IMR-90 (cell line): ENCODE data around the gene SAMD1. TPM values are rescaled to one million over a fixed set of nuclear protein-coding genes. Genes with fewer than 3 reads are reported as not detected.

Source experiments
- ATAC-seq: fragments of 200-7000 bp; cut with Tn5 transposase; 2 replicates; pipeline ENCODE4 v1.9.1; 2020; ENCODE audit warnings: low read depth, mild to moderate bottlenecking, moderate library complexity
- BruUV-seq: library from RNA; stranded (reverse); fragments of 400-500 nt; replicated peaks from 2 replicates; lab custom pipeline; 2021; lab: Mats Ljungman, UMichigan
- CTCF ChIA-PET: fragments of 300-600 bp; formaldehyde crosslinking; extraction: SDS; loops from one replicate; lab custom pipeline; 2021; ENCODE audit warnings: antibody characterized with exemption; lab: Yijun Ruan, JAX
- POLR2A ChIA-PET: fragments of 300-600 bp; sonication (Branson Sonifier 250); formaldehyde crosslinking; loops from one replicate; lab custom pipeline; 2022; ENCODE audit warnings: antibody characterized with exemption; ENCODE audit not compliant: unreplicated experiment; lab: Charles Lee
- DNase-seq: peaks from one replicate; pipeline ENCODE4 v3.0.0; 2013
- H2AFZ ChIP-seq: replicated peaks from 2 replicates; pipeline ENCODE3; 2013; ENCODE audit warnings: low read length, mild to moderate bottlenecking; ENCODE audit not compliant: poor library complexity
- H2AK5ac ChIP-seq: 2 replicates; pipeline ENCODE4 v1.6.1; 2013; ENCODE audit warnings: low read depth, low read length, inconsistent platforms
- H2AK9ac ChIP-seq: replicated peaks from 2 replicates; pipeline ENCODE3; 2013; ENCODE audit warnings: mild to moderate bottlenecking, low read depth, low read length, moderate library complexity; ENCODE audit not compliant: poor library complexity
- H2BK120ac ChIP-seq: 2 replicates; pipeline ENCODE4 v1.6.1; 2013; ENCODE audit warnings: low read depth, low read length, inconsistent platforms
- H2BK15ac ChIP-seq: 3 replicates; pipeline ENCODE4 v1.6.1; 2013; ENCODE audit warnings: low read depth, low read length, inconsistent platforms
- H2BK20ac ChIP-seq: 2 replicates; pipeline ENCODE4 v1.6.1; 2013; ENCODE audit warnings: low read depth, mild to moderate bottlenecking, inconsistent platforms, low read length, moderate library complexity
- H2BK5ac ChIP-seq: 2 replicates; pipeline ENCODE4 v1.6.1; 2013; ENCODE audit warnings: mild to moderate bottlenecking, low read depth, low read length, inconsistent platforms; ENCODE audit not compliant: poor library complexity, severe bottlenecking
- H3K14ac ChIP-seq: replicated peaks from 2 replicates; pipeline ENCODE4 v1.6.1; 2013; ENCODE audit warnings: low read depth, low read length, inconsistent platforms
- H3K18ac ChIP-seq: 2 replicates; pipeline ENCODE4 v1.6.1; 2013; ENCODE audit warnings: low read depth, low read length, control low read depth
- H3K23ac ChIP-seq: 2 replicates; pipeline ENCODE4 v1.6.1; 2013; ENCODE audit warnings: low read depth, low read length, inconsistent platforms
- H3K27ac ChIP-seq: 2 replicates; pipeline ENCODE4 v1.5.1; 2013; ENCODE audit warnings: mild to moderate bottlenecking, control low read depth, low read length; ENCODE audit not compliant: insufficient read depth
- H3K27me3 ChIP-seq: 2 replicates; pipeline ENCODE4 v1.6.1; 2013; ENCODE audit warnings: low read length; ENCODE audit not compliant: control insufficient read depth, insufficient read depth
- H3K36me3 ChIP-seq: 2 replicates; pipeline ENCODE4 v1.6.1; 2013; ENCODE audit warnings: low read length, mixed read lengths; ENCODE audit not compliant: control insufficient read depth, insufficient read depth
- H3K4ac ChIP-seq: 2 replicates; pipeline ENCODE4 v1.6.1; 2013; ENCODE audit warnings: low read depth, low read length, inconsistent platforms
- H3K4me1 ChIP-seq: 2 replicates; pipeline ENCODE4 v1.6.1; 2013; ENCODE audit warnings: low read length, mixed read lengths; ENCODE audit not compliant: control insufficient read depth, insufficient read depth
- H3K4me2 ChIP-seq: 2 replicates; pipeline ENCODE4 v1.6.1; 2013; ENCODE audit warnings: low read depth, mild to moderate bottlenecking, control low read depth, low read length, moderate library complexity
- H3K4me3 ChIP-seq: 2 replicates; pipeline ENCODE4 v1.5.1; 2013; ENCODE audit warnings: low read depth, mild to moderate bottlenecking, control low read depth, low read length, moderate library complexity; ENCODE audit not compliant: insufficient read depth
- H3K56ac ChIP-seq: 2 replicates; pipeline ENCODE4 v1.6.1; 2013; ENCODE audit warnings: low read length, inconsistent platforms; ENCODE audit not compliant: insufficient read depth; ENCODE audit errors: extremely low read depth
- H3K79me1 ChIP-seq, 2 experiments: 2 replicates each; pipeline ENCODE4 v1.6.1; 2013; ENCODE audit warnings: low read length in 2 of 2, inconsistent platforms in 1 of 2, low read depth in 1 of 2
- H3K9ac ChIP-seq: 2 replicates; pipeline ENCODE4 v1.6.1; 2013; ENCODE audit warnings: low read depth, low read length, control low read depth
- H3K9me1 ChIP-seq: 2 replicates; pipeline ENCODE4 v1.6.1; 2013; ENCODE audit warnings: low read length, inconsistent platforms; ENCODE audit not compliant: insufficient read depth
- H3K9me3 ChIP-seq: 2 replicates; pipeline ENCODE4 v1.6.1; 2013; ENCODE audit warnings: low read length; ENCODE audit not compliant: control insufficient read depth, insufficient read depth
- H4K20me1 ChIP-seq: 2 replicates; pipeline ENCODE4 v1.6.1; 2013; ENCODE audit warnings: low read length, inconsistent platforms; ENCODE audit not compliant: insufficient read depth
- H4K5ac ChIP-seq: 2 replicates; pipeline ENCODE4 v1.6.1; 2013; ENCODE audit warnings: mild to moderate bottlenecking, low read depth, low read length, control low read depth
- H4K8ac ChIP-seq, 2 experiments: 2 replicates each; pipeline ENCODE4 v1.6.1; 2013; ENCODE audit warnings: low read depth in 2 of 2, low read length in 2 of 2, control low read depth in 1 of 2, inconsistent platforms in 1 of 2
- H4K91ac ChIP-seq: 2 replicates; pipeline ENCODE4 v1.6.1; 2013; ENCODE audit warnings: low read depth, low read length, inconsistent platforms; ENCODE audit not compliant: insufficient read depth
- BHLHE40 ChIP-seq: fragments of 150-350 bp; IDR thresholded peaks from 2 replicates; pipeline ENCODE4 v1.6.1; 2016; ENCODE audit warnings: mild to moderate bottlenecking, low read depth, low read length
- CEBPB ChIP-seq: IDR thresholded peaks from 2 replicates; pipeline ENCODE4 v1.6.1; 2012; ENCODE audit warnings: low read depth, low read length, improper control_type of control experiment
- CHD1 ChIP-seq: IDR thresholded peaks from 2 replicates; pipeline ENCODE4 v1.6.1; 2012; ENCODE audit warnings: low read depth, low read length, improper control_type of control experiment
- CTCF ChIP-seq: conservative IDR thresholded peaks from 2 replicates; pipeline ENCODE4 v1.5.1; 2012; ENCODE audit warnings: mild to moderate bottlenecking, low read depth, low read length, improper control_type of control experiment
- ELK1 ChIP-seq: fragments of 150-350 bp; IDR thresholded peaks from 2 replicates; pipeline ENCODE4 v1.6.1; 2016; ENCODE audit warnings: low read depth, mild to moderate bottlenecking, low read length, moderate library complexity, borderline replicate concordance
- FOS ChIP-seq: fragments of 150-350 bp; IDR thresholded peaks from 2 replicates; pipeline ENCODE4 v1.6.1; 2016; ENCODE audit warnings: low read depth, low read length
- MAFK ChIP-seq: IDR thresholded peaks from 2 replicates; pipeline ENCODE4 v1.6.1; 2012; ENCODE audit warnings: low read depth, low read length, improper control_type of control experiment
- MAZ ChIP-seq: IDR thresholded peaks from 2 replicates; pipeline ENCODE4 v1.6.1; 2012; ENCODE audit warnings: low read depth, mild to moderate bottlenecking, low read length, improper control_type of control experiment, moderate library complexity, borderline replicate concordance
- MXI1 ChIP-seq: IDR thresholded peaks from 2 replicates; pipeline ENCODE4 v1.6.1; 2012; ENCODE audit warnings: low read depth, mild to moderate bottlenecking, low read length, moderate library complexity, borderline replicate concordance
- NFE2L2 ChIP-seq: fragments of 150-350 bp; IDR thresholded peaks from 2 replicates; pipeline ENCODE4 v1.6.1; 2016; ENCODE audit warnings: low read depth, mild to moderate bottlenecking, low read length
- POLR2A ChIP-seq: IDR thresholded peaks from 2 replicates; pipeline ENCODE4 v1.6.1; 2012; ENCODE audit warnings: mild to moderate bottlenecking, low read depth, low read length
- RAD21 ChIP-seq: IDR thresholded peaks from 2 replicates; pipeline ENCODE4 v1.6.1; 2012; ENCODE audit warnings: low read length, improper control_type of control experiment
- RCOR1 ChIP-seq: IDR thresholded peaks from 2 replicates; pipeline ENCODE4 v1.6.1; 2012; ENCODE audit warnings: mild to moderate bottlenecking, low read length, improper control_type of control experiment; ENCODE audit not compliant: insufficient replicate concordance
- RFX5 ChIP-seq: IDR thresholded peaks from 2 replicates; pipeline ENCODE4 v1.8.0; 2012; ENCODE audit warnings: low read depth, mild to moderate bottlenecking, low read length, moderate library complexity
- SMC3 ChIP-seq: fragments of 150-350 bp; IDR thresholded peaks from 2 replicates; pipeline ENCODE4 v1.6.1; 2016; ENCODE audit warnings: low read depth, mild to moderate bottlenecking, antibody characterized with exemption, low read length, moderate library complexity
- USF2 ChIP-seq: fragments of 150-350 bp; IDR thresholded peaks from 2 replicates; pipeline ENCODE4 v1.6.1; 2017; ENCODE audit warnings: mild to moderate bottlenecking, antibody characterized with exemption, low read length, low read depth
- WGBS, 2 experiments: methylation state at CpG; one replicate each; pipeline versions ENCODE4 v1.1.5 to v1.1.7; 2013; ENCODE audit warnings: missing lambda C conversion rate in 2 of 2; ENCODE audit not compliant: insufficient read length in 1 of 2; ENCODE audit errors: extremely low coverage in 2 of 2; 5-methylcytosine and 5-hydroxymethylcytosine counted together
- dilution Hi-C: fragments of 300-500 bp; cut with HindIII; formaldehyde crosslinking; loops from one replicate; pipeline ENCODE4 v1.14.3; 2018; ENCODE audit warnings: low sequenced_read_pairs; ENCODE audit not compliant: unreplicated experiment
- in situ Hi-C: fragments of 300-500 bp; cut with MboI; formaldehyde crosslinking; loops from 3 replicates; pipeline ENCODE4 v1.14.3; 2019; ENCODE audit warnings: low sequenced_read_pairs, inconsistent platforms, mixed read lengths
- intact Hi-C: fragments of 100-400 bp; cut with micrococcal nuclease; formaldehyde crosslinking; loops from 2 replicates; pipeline ENCODE4 v1.10.0; 2022
- polyA plus RNA-seq, 3 experiments: library from polyadenylated mRNA; depleted of rRNA; stranded (reverse); fragments of >200 nt; gene quantifications; 2 replicates each; pipeline ENCODE4 v1.2.3, GENCODE V29; 2012; ENCODE audit warnings: low replicate concordance in 1 of 3
- total RNA-seq: library from RNA; depleted of rRNA; stranded (reverse); fragments of >200 nt; gene quantifications from 2 replicates; pipeline ENCODE4 v1.2.3, GENCODE V29; 2012

SAMD1 gene
- total and polyA plus RNA-seq, 2 of the 4 experiments (the other 2 are of a cell fraction) = 6.5 to 14.1 TPM

GRCh38 chr19:14115756-14116155, 25.2 kb upstream of the SAMD1 start:
- Histone ChIP-seq H3K4me1 (peaks cover 26% of the 10 kb centered on the region), H4K8ac (no peak overlapping the region), H2AK5ac (0 out of 2 replicates have a peak overlapping the region, but pooled peaks have one; percentile 32), H4K20me1 (peaks cover 8% of the 10 kb centered on the region), H2BK5ac (no peak overlapping the region), H3K79me1 (peaks cover 10 to 73% of the 10 kb centered on the region in 2 experiments), H3K9me3 (no peaks in the 10 kb centered on the region), H2BK20ac (no peak overlapping the region), H3K9me1 (peaks cover 17% of the 10 kb centered on the region; the same call in 1 of the 2 replicates), H2AK9ac (no peak overlapping the region), H4K91ac (no peak overlapping the region), H2BK120ac (no peak overlapping the region), H3K4ac (no peak overlapping the region), H3K27ac (no peak overlapping the region), H3K56ac (no peak overlapping the region), H4K5ac (no peak overlapping the region), H3K18ac (no peak overlapping the region), H3K9ac (no peak overlapping the region), H3K4me3 (no peak overlapping the region), H3K14ac (no peak overlapping the region), H3K23ac (peak overlapping the region; percentile 91; the same call in 1 of the 2 replicates), H2AFZ (no peak overlapping the region), H3K4me2 (no peak overlapping the region), H2BK15ac (no peak overlapping the region), H3K27me3 (no peaks in the 10 kb centered on the region), H3K36me3 (no peaks in the 10 kb centered on the region)
- BruUV-seq = no TSS peak
- intact Hi-C loops (no loop called here), dilution Hi-C loops (no loop called here), in situ Hi-C loops (no loop called here)
- TF ChIP-seq SMC3 = no peak
- TF ChIP-seq MAFK = no peak
- no peak for TF ChIP-seq CTCF
- no peak for TF ChIP-seq RFX5
- no peak for TF ChIP-seq CEBPB
- TF ChIP-seq CHD1 = no peak
- no peak for TF ChIP-seq RCOR1
- no peak for TF ChIP-seq POLR2A
- no peak for TF ChIP-seq ELK1
- TF ChIP-seq RAD21 = no peak
- TF ChIP-seq BHLHE40 = no peak
- TF ChIP-seq MAZ = no peak
- no peak for TF ChIP-seq NFE2L2
- no peak for TF ChIP-seq FOS
- TF ChIP-seq USF2 = no peak
- TF ChIP-seq MXI1 = no peak
- POLR2A ChIA-PET = no interaction called here
- CTCF ChIA-PET = interaction anchor here (0.6 to 1.7 kb wide), 3 partner anchors 21 to 329 kb away, joined by 3 to 8 read pairs (median 3); partner anchors contain the start of genes ASF1B and MISP3
- no peak for DNase-seq
- WGBS, 2 experiments = no CpG with 5 or more reads among the region's 5 CpGs
- no peak for ATAC-seq
